CD4-positive, CD25-positive, alpha-beta regulatory T cell (primary cell): Measurements from ENCODE around the gene PREP. TPM values are rescaled to one million over a fixed set of nuclear protein-coding genes. Genes with fewer than 3 reads are reported as not detected.
A peak's percentile ranks its signal among the peaks of the same experiment; 100 is the strongest.

Experiments
- ATAC-seq, 2 donors: fragments of 150-1000 bp; cut with Tn5 transposase; one replicate each; pipeline ENCODE4 v1.10.0; 2021; ENCODE audit warnings: low read depth in 2 of 2, moderate number of reproducible peaks in 2 of 2, moderate library complexity in 1 of 2
- DNase-seq, 3 donors: peaks; one replicate each; pipeline versions ENCODE4 v3.0.0 to v3.0.0-alpha.2; 2012 to 2022; ENCODE audit warnings: mixed read lengths in 1 of 3
- H3K27ac ChIP-seq: one replicate; pipeline ENCODE4 v1.7.0; 2013; ENCODE audit warnings: mild to moderate bottlenecking, low read length; ENCODE audit not compliant: insufficient read depth, poor library complexity, severe bottlenecking
- H3K27me3 ChIP-seq: one replicate; pipeline ENCODE4 v1.7.0; 2013; ENCODE audit warnings: low read length; ENCODE audit not compliant: control insufficient read depth, insufficient read depth
- H3K36me3 ChIP-seq: one replicate; pipeline ENCODE4 v1.7.0; 2013; ENCODE audit warnings: mild to moderate bottlenecking, low read length, moderate library complexity; ENCODE audit not compliant: control insufficient read depth, insufficient read depth
- H3K4me1 ChIP-seq: 2 replicates; pipeline ENCODE4 v1.7.0; 2013; ENCODE audit warnings: mild to moderate bottlenecking, low read length; ENCODE audit not compliant: insufficient read depth, control insufficient read depth, poor library complexity, severe bottlenecking
- H3K4me3 ChIP-seq: one replicate; pipeline ENCODE4 v1.7.0; 2013; ENCODE audit warnings: low read depth, mild to moderate bottlenecking, low read length, moderate library complexity
- H3K9me3 ChIP-seq, 2 experiments: 1 replicate in 1 of 2; 2 replicates in 1 of 2; pipeline ENCODE4 v1.7.0; 2013; ENCODE audit warnings: low read length in 2 of 2, mild to moderate bottlenecking in 1 of 2, moderate library complexity in 1 of 2; ENCODE audit not compliant: control insufficient read depth in 2 of 2
- H3K27ac Mint-ChIP-seq, 3 donors: one replicate each; pipeline ENCODE4 v1.8.0; 2020 to 2022; ENCODE audit warnings: mild to moderate bottlenecking in 3 of 3, mixed read lengths in 3 of 3, moderate library complexity in 2 of 3
- H3K27me3 Mint-ChIP-seq: one replicate; pipeline ENCODE4 v1.8.0; 2022; ENCODE audit warnings: mild to moderate bottlenecking, mixed read lengths
- H3K36me3 Mint-ChIP-seq: one replicate; pipeline ENCODE4 v1.8.0; 2020; ENCODE audit warnings: mixed read lengths
- H3K4me1 Mint-ChIP-seq, 4 donors: one replicate each; pipeline ENCODE4 v1.8.0; 2020 to 2022; ENCODE audit warnings: mixed read lengths in 4 of 4, mild to moderate bottlenecking in 1 of 4
- H3K4me3 Mint-ChIP-seq, 4 donors: one replicate each; pipeline ENCODE4 v1.8.0; 2020 to 2022; ENCODE audit warnings: mild to moderate bottlenecking in 4 of 4, mixed read lengths in 4 of 4, moderate library complexity in 3 of 4
- H3K9me3 Mint-ChIP-seq, 7 donors: one replicate each; pipeline ENCODE4 v1.8.0; 2020 to 2022; ENCODE audit warnings: mixed read lengths in 7 of 7, mild to moderate bottlenecking in 3 of 7, moderate library complexity in 2 of 7
- polyA plus RNA-seq, 4 donors: library from polyadenylated mRNA; unstranded; fragments of 300-500 nt; fragmentation: Illumina TruSeq; gene quantifications; one replicate each; pipeline ENCODE4 v1.2.3, GENCODE V29; 2021
- total RNA-seq: library from RNA; stranded (reverse); gene quantifications from one replicate; pipeline ENCODE4 v1.2.3, GENCODE V29; 2022

Gene PREP
- total and polyA plus RNA-seq, 5 donors from 2014 or later, result 33.8 to 49.7 (median 41.8) TPM

DNA sequence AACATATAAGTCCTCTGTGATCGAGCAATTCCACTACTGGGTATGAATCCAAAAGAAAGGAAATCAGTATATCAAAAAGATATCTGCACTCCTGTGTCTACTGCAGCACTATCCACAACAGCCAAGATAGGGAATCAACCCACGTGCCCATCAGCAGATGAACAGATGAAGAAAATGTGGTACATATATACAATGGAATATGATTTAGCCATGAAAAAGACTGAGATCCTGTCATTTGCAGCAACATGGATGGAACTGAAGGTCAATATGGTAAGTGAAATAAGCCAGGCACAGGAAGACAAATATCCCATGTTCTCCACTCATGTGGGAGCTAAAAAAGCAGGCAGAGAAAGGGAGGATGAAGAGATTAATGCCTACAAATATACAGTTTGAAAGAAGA is 127.3 kb downstream of the PREP start:
- DNase-seq, result no peak
- Histone ChIP-seq H3K4me1 (no peaks in the 10 kb centered on the region), H3K27ac (no peak overlapping the region), H3K36me3 (peaks cover 41% of the 10 kb centered on the region), H3K9me3 (no peaks in the 10 kb centered on the region), H3K4me3 (no peak overlapping the region), H3K27me3 (no peaks in the 10 kb centered on the region)
- Mint-ChIP-seq H3K4me1 (no peaks in the 10 kb centered on the region), H3K36me3 (peaks cover 45% of the 10 kb centered on the region), H3K27me3 (no peaks in the 10 kb centered on the region), H3K4me3 (no peak overlapping the region), H3K27ac (no peak overlapping the region), H3K9me3 (peaks cover 0 to 3% (median 0%) of the 10 kb centered on the region in 7 donors)
- no peak for ATAC-seq

DNA sequence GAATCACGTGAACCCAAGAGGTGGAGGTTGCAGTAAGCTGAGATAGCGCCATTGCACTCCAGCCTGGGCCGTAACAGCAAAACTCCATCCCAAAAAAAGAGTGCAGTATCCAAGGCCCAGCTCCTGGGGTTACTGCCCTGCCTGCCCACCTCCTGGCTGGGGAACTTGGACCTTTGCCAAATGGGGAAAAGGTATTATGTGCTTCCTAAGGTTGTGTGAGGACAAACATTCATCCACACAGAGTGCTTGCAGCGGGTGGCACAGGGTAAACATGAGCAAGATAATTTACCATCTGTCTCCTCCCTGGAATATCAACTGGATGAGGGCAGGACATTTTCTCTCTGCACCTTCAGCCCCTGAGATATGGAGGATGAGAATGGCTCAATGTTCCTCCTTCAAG is 128.2 kb downstream of the PREP start:
- Mint-ChIP-seq H3K36me3 (peaks cover 39% of the 10 kb centered on the region), H3K27ac (no peak overlapping the region), H3K4me3 (no peak overlapping the region), H3K4me1 (no peaks in the 10 kb centered on the region), H3K27me3 (no peaks in the 10 kb centered on the region), H3K9me3 (peaks cover 0 to 3% (median 0%) of the 10 kb centered on the region in 7 donors)
- Histone ChIP-seq H3K4me1 (no peaks in the 10 kb centered on the region), H3K4me3 (no peak overlapping the region), H3K9me3 (no peaks in the 10 kb centered on the region), H3K36me3 (peaks cover 32% of the 10 kb centered on the region), H3K27me3 (no peaks in the 10 kb centered on the region), H3K27ac (no peak overlapping the region)
- DNase-seq, result no peak
- ATAC-seq, result peak in 1 of 2 donors; percentile 11

DNA sequence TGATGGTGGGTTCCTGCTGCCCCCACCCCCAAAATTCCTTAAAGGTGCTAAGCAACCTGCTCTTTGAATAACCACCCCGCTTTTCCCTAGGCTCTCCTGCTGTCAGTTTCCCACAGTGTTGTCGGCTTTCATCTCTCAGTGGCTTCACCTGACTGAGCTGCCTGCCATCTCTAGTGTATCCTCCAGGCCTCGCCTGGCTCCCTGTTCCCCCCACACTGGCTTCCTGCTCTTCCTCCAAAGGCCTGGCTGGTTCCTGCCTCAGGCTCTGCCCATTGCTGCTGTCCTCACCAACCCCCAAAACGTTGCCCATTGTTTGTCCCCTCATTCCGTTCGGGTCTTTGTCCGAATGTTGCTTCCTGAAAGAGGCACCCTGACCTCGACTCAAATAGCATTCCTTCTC is 129.3 kb downstream of the PREP start:
- H3K27ac Mint-ChIP-seq, result peak overlapping the region in 1 of 3 donors; percentile 7
- H3K9me3 Mint-ChIP-seq, result peaks cover 0 to 3% (median 0%) of the 10 kb centered on the region in 7 donors
- no peaks in the 10 kb centered on the region for H3K27me3 ChIP-seq

DNA sequence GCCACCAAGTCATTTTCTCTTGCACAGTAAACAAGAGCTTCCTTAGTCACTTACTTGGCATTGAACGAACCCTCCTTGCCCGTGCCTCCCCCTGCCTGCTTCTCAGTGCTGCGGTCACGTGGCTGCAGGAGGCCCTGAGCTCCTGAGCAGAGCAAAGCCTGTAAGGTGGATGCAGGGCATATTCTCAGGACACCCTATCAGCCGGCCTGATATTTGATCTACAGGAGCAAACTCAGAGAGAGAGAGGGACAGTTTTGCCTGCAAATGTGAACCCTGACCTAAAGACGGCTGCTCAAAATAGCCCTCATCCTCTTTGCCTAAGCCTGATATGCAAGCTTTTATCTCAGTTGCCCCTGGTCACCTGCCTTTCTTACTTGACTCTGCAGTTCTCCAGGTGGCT is 130.1 kb downstream of the PREP start:
- no peak overlapping the region for H3K4me3 ChIP-seq
- H3K27ac Mint-ChIP-seq, result no peak overlapping the region
- H3K9me3 Mint-ChIP-seq, result peaks cover 0 to 3% (median 0%) of the 10 kb centered on the region in 7 donors
- no peak overlapping the region for H3K27ac ChIP-seq
- H3K4me1 ChIP-seq, result no peaks in the 10 kb centered on the region
- no peak for ATAC-seq
- no peak for DNase-seq
- no peaks in the 10 kb centered on the region for H3K27me3 Mint-ChIP-seq
- no peaks in the 10 kb centered on the region for H3K27me3 ChIP-seq
- no peaks in the 10 kb centered on the region for H3K4me1 Mint-ChIP-seq
- no peak overlapping the region for H3K4me3 Mint-ChIP-seq
- H3K36me3 ChIP-seq, result peaks cover 14% of the 10 kb centered on the region
- H3K36me3 Mint-ChIP-seq, result peaks cover 25% of the 10 kb centered on the region
- H3K9me3 ChIP-seq, result no peaks in the 10 kb centered on the region

More for the DNA sequence above, 129.3 kb downstream of the PREP start:
- Histone ChIP-seq H3K4me1 (no peaks in the 10 kb centered on the region), H3K9me3 (no peaks in the 10 kb centered on the region), H3K27ac (no peak overlapping the region), H3K4me3 (no peak overlapping the region), H3K36me3 (peaks cover 22% of the 10 kb centered on the region)
- Mint-ChIP-seq H3K4me3 (no peak overlapping the region), H3K36me3 (peaks cover 31% of the 10 kb centered on the region), H3K4me1 (no peaks in the 10 kb centered on the region), H3K27me3 (no peaks in the 10 kb centered on the region)
- ATAC-seq, result no peak
- DNase-seq, result no peak

DNA sequence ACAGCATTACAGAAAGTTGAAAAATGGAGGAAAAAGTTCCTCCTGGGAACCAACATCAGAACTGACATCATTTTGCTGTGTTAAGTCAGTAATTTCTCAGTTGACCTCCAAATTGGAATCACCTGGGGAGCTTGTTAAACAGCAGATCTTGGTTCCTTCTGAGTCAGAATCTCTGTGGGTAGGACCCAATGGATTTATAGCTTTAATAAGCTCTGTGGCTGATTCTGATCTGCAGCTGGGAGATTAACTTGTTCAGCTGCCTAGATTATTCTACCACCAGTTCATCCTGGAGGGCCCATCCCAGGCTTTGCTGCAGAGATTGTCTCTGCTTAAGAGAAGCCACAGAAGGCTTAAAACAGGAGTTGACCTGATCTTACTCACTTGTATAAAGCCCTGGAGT is 132.4 kb downstream of the PREP start:
- ATAC-seq (no peak), DNase-seq (no peak)
- H3K27ac Mint-ChIP-seq, result no peak overlapping the region
- no peaks in the 10 kb centered on the region for H3K27me3 ChIP-seq
- H3K4me3 Mint-ChIP-seq, result no peak overlapping the region
- H3K36me3 Mint-ChIP-seq, result peaks cover 3% of the 10 kb centered on the region
- H3K27ac ChIP-seq, result no peak overlapping the region
- no peak overlapping the region for H3K4me3 ChIP-seq
- peaks cover 0 to 5% (median 2%) of the 10 kb centered on the region in 7 donors for H3K9me3 Mint-ChIP-seq
- H3K36me3 ChIP-seq, result no peaks in the 10 kb centered on the region
- no peaks in the 10 kb centered on the region for H3K4me1 Mint-ChIP-seq
- H3K9me3 ChIP-seq, result no peaks in the 10 kb centered on the region
- H3K4me1 ChIP-seq, result no peaks in the 10 kb centered on the region
- peaks cover 6% of the 10 kb centered on the region for H3K27me3 Mint-ChIP-seq

DNA sequence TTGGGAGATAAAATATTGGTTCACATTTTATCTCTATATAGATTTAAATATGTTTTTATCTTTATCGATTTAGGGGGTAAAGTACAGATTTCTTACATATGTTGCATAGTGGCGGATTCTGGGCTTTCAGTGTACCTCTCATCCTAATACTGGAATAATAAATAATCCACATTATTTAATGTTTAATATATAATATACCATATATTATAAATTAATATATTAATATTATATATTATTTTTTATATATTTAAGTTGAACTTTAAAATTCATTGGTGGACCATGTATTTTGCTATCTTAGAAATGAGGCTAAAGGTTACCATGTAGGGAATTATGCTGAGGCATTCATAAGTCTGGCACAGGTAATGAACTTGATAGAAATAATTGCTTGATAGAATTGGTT is 133.5 kb downstream of the PREP start:
- peaks cover 0 to 5% (median 2%) of the 10 kb centered on the region in 7 donors for H3K9me3 Mint-ChIP-seq
- Histone ChIP-seq H3K9me3 (no peaks in the 10 kb centered on the region), H3K36me3 (no peaks in the 10 kb centered on the region), H3K27me3 (no peaks in the 10 kb centered on the region), H3K4me1 (no peaks in the 10 kb centered on the region), H3K27ac (no peak overlapping the region), H3K4me3 (no peak overlapping the region)
- H3K4me3 Mint-ChIP-seq, result no peak overlapping the region
- H3K27ac Mint-ChIP-seq, result no peak overlapping the region
- ATAC-seq (no peak), DNase-seq (no peak)
- H3K4me1 Mint-ChIP-seq, result no peaks in the 10 kb centered on the region
- H3K27me3 Mint-ChIP-seq, result peaks cover 6% of the 10 kb centered on the region
- no peaks in the 10 kb centered on the region for H3K36me3 Mint-ChIP-seq

DNA sequence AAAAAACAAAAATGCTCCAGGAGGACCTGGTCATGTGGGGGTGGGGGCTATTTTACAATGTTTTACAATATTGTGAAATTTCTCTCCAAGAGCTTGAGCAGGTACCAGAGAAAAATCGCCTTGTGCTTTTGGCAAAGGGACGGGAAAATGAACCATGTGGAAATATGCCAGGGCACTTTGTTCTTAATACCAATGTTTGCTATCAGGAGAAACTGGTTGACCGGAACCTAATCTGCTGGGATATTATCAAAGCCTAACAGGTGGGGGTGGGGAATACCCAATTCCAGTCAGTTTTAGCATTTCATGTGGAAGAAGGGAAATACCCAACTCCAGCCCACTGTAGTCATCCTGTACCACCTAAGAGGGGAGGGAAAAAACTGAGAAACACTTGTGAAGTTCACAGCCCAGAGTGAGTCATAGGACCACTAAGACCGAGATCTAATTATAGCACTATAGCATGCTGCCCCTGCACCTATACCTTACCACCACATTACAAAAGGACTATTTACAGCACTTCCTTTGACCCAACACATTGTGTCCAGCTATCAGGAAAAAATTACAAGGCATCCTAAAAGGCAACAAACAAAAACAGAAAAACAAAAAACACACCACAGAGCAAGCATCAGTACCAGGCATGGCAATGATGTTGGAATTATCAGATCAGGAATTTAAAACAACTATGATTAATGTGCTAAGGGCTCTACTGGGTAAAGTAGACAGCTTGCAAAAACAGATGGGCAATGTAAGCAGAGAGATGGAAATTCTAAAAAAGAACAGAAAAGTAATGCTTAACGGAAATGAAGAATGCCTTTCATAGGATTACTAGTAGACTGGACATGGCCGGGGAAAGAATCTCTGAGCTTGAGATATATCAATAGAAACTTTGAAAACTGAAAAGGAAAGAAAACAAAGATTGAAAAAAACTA is 138.9 kb downstream of the PREP start:
- no peak overlapping the region for H3K27ac Mint-ChIP-seq
- no peaks in the 10 kb centered on the region for H3K36me3 Mint-ChIP-seq
- Histone ChIP-seq H3K9me3 (no peaks in the 10 kb centered on the region), H3K4me3 (no peak overlapping the region), H3K4me1 (no peaks in the 10 kb centered on the region), H3K36me3 (no peaks in the 10 kb centered on the region), H3K27ac (no peak overlapping the region), H3K27me3 (no peaks in the 10 kb centered on the region)
- DNase-seq (no peak), ATAC-seq (no peak)
- H3K27me3 Mint-ChIP-seq, result peaks cover 14% of the 10 kb centered on the region
- no peaks in the 10 kb centered on the region for H3K4me1 Mint-ChIP-seq
- H3K9me3 Mint-ChIP-seq, result peaks cover 0 to 5% (median 2%) of the 10 kb centered on the region in 7 donors
- no peak overlapping the region for H3K4me3 Mint-ChIP-seq
